ENCODE results near the gene PPP2R5D.
A peak's percentile ranks its signal among the peaks of the same experiment; 100 is the strongest.

PPP2R5D gene

GRCh38 chr6:42963855-42964605 lies 20.3 kb upstream of the PPP2R5D start:
- peaks cover 16% of the 10 kb centered on the region for H3K4me1 ChIP-seq (ENCODE audit: control insufficient read depth, insufficient read depth, low read length)
- peaks cover 22 to 28% of the 10 kb centered on the region in 2 donors for H3K36me3 ChIP-seq (ENCODE audit: control insufficient read depth in 2 of 2, insufficient read depth in 2 of 2, low read length in 2 of 2)
- H3K9ac ChIP-seq (ENCODE audit: low read length in 2 of 2), result no peak overlapping the region
- no peaks in the 10 kb centered on the region for H3K27me3 ChIP-seq (ENCODE audit: control insufficient read depth in 1 of 2, insufficient read depth in 2 of 2, low read length in 2 of 2)
- no peak overlapping the region for H3K27ac ChIP-seq (ENCODE audit: low read length)
- no peaks in the 10 kb centered on the region for H3K9me3 ChIP-seq (ENCODE audit: control insufficient read depth in 2 of 2, low read length in 2 of 2)
- H3K4me3 ChIP-seq (ENCODE audit: low read length in 2 of 2), result no peak overlapping the region

GRCh38 chr6:42966571-42966970 lies 17.8 kb upstream of the PPP2R5D start:
- Histone ChIP-seq H3K27ac (ENCODE audit: low read length) (no peak overlapping the region), H3K9me3 (ENCODE audit: control insufficient read depth in 2 of 2, low read length in 2 of 2) (no peaks in the 10 kb centered on the region), H3K4me3 (ENCODE audit: low read length in 2 of 2) (no peak overlapping the region), H3K4me1 (ENCODE audit: control insufficient read depth, insufficient read depth, low read length) (peaks cover 3% of the 10 kb centered on the region), H3K36me3 (ENCODE audit: control insufficient read depth in 2 of 2, insufficient read depth in 2 of 2, low read length in 2 of 2) (peaks cover 27 to 34% of the 10 kb centered on the region in 2 donors), H3K9ac (ENCODE audit: low read length in 2 of 2) (no peak overlapping the region), H3K27me3 (ENCODE audit: control insufficient read depth in 1 of 2, insufficient read depth in 2 of 2, low read length in 2 of 2) (no peaks in the 10 kb centered on the region)

GRCh38 chr6:42967228-42967627 lies 17.1 kb upstream of the PPP2R5D start:
- H3K36me3 ChIP-seq (ENCODE audit: control insufficient read depth in 2 of 2, insufficient read depth in 2 of 2, low read length in 2 of 2), result peaks cover 27 to 33% of the 10 kb centered on the region in 2 donors
- no peak overlapping the region for H3K27ac ChIP-seq (ENCODE audit: low read length)
- peaks cover 3% of the 10 kb centered on the region for H3K4me1 ChIP-seq (ENCODE audit: control insufficient read depth, insufficient read depth, low read length)
- H3K27me3 ChIP-seq (ENCODE audit: control insufficient read depth in 1 of 2, insufficient read depth in 2 of 2, low read length in 2 of 2), result no peaks in the 10 kb centered on the region
- no peaks in the 10 kb centered on the region for H3K9me3 ChIP-seq (ENCODE audit: control insufficient read depth in 2 of 2, low read length in 2 of 2)
- H3K9ac ChIP-seq (ENCODE audit: low read length in 2 of 2), result no peak overlapping the region
- H3K4me3 ChIP-seq (ENCODE audit: low read length in 2 of 2), result no peak overlapping the region

- Histone ChIP-seq H3K36me3 (ENCODE audit: control insufficient read depth in 2 of 2, insufficient read depth in 2 of 2, low read length in 2 of 2) (peaks cover 27 to 31% of the 10 kb centered on the region in 2 donors), H3K27ac (ENCODE audit: low read length) (no peak overlapping the region), H3K9me3 (ENCODE audit: control insufficient read depth in 2 of 2, low read length in 2 of 2) (no peaks in the 10 kb centered on the region), H3K4me1 (ENCODE audit: control insufficient read depth, insufficient read depth, low read length) (peaks cover 3% of the 10 kb centered on the region), H3K27me3 (ENCODE audit: control insufficient read depth in 1 of 2, insufficient read depth in 2 of 2, low read length in 2 of 2) (no peaks in the 10 kb centered on the region), H3K9ac (ENCODE audit: low read length in 2 of 2) (no peak overlapping the region), H3K4me3 (ENCODE audit: low read length in 2 of 2) (no peak overlapping the region)
These were observed 16.2 kb upstream of the PPP2R5D start for GRCh38 chr6:42968126-42968701.

- H3K36me3 ChIP-seq (ENCODE audit: control insufficient read depth in 2 of 2, insufficient read depth in 2 of 2, low read length in 2 of 2), result peaks cover 27 to 33% of the 10 kb centered on the region in 2 donors
- no peak overlapping the region for H3K27ac ChIP-seq (ENCODE audit: low read length)
- peak overlapping the region in 1 of 2 donors; percentile 7 for H3K9ac ChIP-seq (ENCODE audit: low read length in 2 of 2)
- H3K4me1 ChIP-seq (ENCODE audit: control insufficient read depth, insufficient read depth, low read length), result no peaks in the 10 kb centered on the region
- no peak overlapping the region for H3K4me3 ChIP-seq (ENCODE audit: low read length in 2 of 2)
- H3K27me3 ChIP-seq (ENCODE audit: control insufficient read depth in 1 of 2, insufficient read depth in 2 of 2, low read length in 2 of 2), result no peaks in the 10 kb centered on the region
- no peaks in the 10 kb centered on the region for H3K9me3 ChIP-seq (ENCODE audit: control insufficient read depth in 2 of 2, low read length in 2 of 2)
These were observed 15.6 kb upstream of the PPP2R5D start for GRCh38 chr6:42968783-42969182.

DNA sequence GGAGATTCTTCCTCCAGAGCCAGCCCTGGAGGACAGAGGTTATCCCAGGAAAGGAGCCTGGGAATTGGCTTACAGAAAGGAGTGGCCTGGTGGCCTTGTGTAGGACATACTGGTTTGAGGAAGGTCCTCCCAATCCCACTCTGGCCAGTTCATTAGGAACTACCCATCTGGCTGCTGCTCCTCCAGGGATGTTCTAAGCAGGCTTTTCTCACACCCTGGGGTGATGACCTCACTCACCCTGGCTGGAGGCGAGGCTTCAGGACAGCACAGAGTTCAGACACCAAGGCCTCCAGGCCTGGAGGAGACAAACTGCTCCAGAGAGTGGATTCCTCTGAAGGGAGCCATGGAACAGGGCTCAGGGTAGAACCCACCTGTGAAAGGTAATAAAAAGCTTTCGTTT lies 14.9 kb upstream of the PPP2R5D start:
- H3K27ac ChIP-seq (ENCODE audit: low read length), result no peak overlapping the region
- H3K9me3 ChIP-seq (ENCODE audit: control insufficient read depth in 2 of 2, low read length in 2 of 2), result no peaks in the 10 kb centered on the region
- no peak overlapping the region for H3K9ac ChIP-seq (ENCODE audit: low read length in 2 of 2)
- H3K4me1 ChIP-seq (ENCODE audit: control insufficient read depth, insufficient read depth, low read length), result no peaks in the 10 kb centered on the region
- no peaks in the 10 kb centered on the region for H3K27me3 ChIP-seq (ENCODE audit: control insufficient read depth in 1 of 2, insufficient read depth in 2 of 2, low read length in 2 of 2)
- peaks cover 26 to 34% of the 10 kb centered on the region in 2 donors for H3K36me3 ChIP-seq (ENCODE audit: control insufficient read depth in 2 of 2, insufficient read depth in 2 of 2, low read length in 2 of 2)
- H3K4me3 ChIP-seq (ENCODE audit: low read length in 2 of 2), result no peak overlapping the region

GRCh38 chr6:42969934-42970333 lies 14.4 kb upstream of the PPP2R5D start:
- no peaks in the 10 kb centered on the region for H3K27me3 ChIP-seq (ENCODE audit: control insufficient read depth in 1 of 2, insufficient read depth in 2 of 2, low read length in 2 of 2)
- peaks cover 22 to 34% of the 10 kb centered on the region in 2 donors for H3K36me3 ChIP-seq (ENCODE audit: control insufficient read depth in 2 of 2, insufficient read depth in 2 of 2, low read length in 2 of 2)

DNA sequence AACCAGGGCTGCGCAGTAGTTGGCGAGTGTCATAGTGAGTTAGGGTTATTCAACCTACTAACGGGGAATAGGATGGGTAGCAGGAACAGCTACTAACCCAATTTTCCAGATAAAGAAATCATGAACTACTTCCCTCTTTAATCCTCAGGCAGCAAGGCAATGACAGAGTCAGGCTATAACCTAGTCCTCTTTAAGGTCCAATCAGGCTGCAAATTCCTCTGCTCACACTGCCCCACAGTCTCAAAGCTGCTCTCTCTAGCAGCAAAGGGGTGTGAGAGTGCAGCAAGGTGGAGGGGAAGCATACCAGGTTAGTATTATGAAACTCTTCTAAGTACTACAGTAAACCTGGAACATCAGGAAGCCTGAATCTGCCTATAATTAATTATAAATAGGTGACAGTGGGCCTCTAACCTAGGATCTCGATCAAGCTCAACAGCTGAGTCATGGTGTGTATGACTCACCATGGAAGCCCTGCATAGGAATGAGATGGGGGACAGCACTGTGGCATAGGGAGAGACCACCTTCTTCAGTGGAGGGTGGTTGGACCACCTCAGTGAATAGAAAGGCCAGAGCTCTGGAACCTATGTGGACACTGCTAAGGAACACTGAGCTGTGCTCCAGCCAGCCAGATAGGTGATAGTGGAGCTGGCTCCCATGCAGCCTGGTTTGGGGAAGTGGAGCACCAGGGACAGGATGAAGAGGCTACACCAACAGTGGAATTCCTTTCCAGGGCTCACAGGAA lies 13.3 kb upstream of the PPP2R5D start:
- H3K27me3 ChIP-seq (ENCODE audit: control insufficient read depth in 1 of 2, insufficient read depth in 2 of 2, low read length in 2 of 2), result no peaks in the 10 kb centered on the region
- no peak overlapping the region for H3K27ac ChIP-seq (ENCODE audit: low read length)
- no peak overlapping the region for H3K4me3 ChIP-seq (ENCODE audit: low read length in 2 of 2)
- no peaks in the 10 kb centered on the region for H3K4me1 ChIP-seq (ENCODE audit: control insufficient read depth, insufficient read depth, low read length)
- peaks cover 17 to 30% of the 10 kb centered on the region in 2 donors for H3K36me3 ChIP-seq (ENCODE audit: control insufficient read depth in 2 of 2, insufficient read depth in 2 of 2, low read length in 2 of 2)
- H3K9me3 ChIP-seq (ENCODE audit: control insufficient read depth in 2 of 2, low read length in 2 of 2), result no peaks in the 10 kb centered on the region
- no peak overlapping the region for H3K9ac ChIP-seq (ENCODE audit: low read length in 2 of 2)

More at GRCh38 chr6:42969934-42970333, 14.4 kb upstream of the PPP2R5D start:
- no peak overlapping the region for H3K4me3 ChIP-seq (ENCODE audit: low read length in 2 of 2)
- no peak overlapping the region for H3K9ac ChIP-seq (ENCODE audit: low read length in 2 of 2)
- H3K4me1 ChIP-seq (ENCODE audit: control insufficient read depth, insufficient read depth, low read length), result no peaks in the 10 kb centered on the region
- no peaks in the 10 kb centered on the region for H3K9me3 ChIP-seq (ENCODE audit: control insufficient read depth in 2 of 2, low read length in 2 of 2)
- no peak overlapping the region for H3K27ac ChIP-seq (ENCODE audit: low read length)

DNA sequence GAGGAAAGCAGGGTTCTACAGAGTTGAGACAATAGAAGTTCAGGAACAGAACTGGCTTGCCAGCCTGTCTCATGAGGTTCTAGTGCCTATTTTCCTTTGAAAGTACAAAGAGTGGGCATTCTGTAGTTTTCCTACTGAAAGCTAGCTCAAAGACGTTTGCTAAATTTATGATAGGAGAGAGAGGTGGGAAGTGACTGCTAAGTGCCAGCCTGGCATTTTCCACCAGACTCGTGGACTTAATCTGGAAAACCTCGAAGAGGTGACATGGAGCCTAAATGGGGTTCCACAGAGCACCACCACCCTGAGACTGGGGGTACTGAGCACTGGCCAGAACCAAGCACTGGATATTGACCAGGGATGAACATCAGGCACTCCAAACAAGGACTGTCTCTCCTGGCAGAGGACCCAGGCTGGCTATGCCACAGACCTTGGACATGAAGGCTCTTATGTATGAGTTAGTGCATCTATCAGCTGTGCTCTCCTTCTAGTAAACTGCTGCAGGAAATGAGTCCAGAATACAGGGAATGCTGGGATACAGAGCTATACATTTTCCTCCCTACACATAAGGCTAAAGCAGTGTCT lies 12.5 kb upstream of the PPP2R5D start:
- no peak overlapping the region for H3K9ac ChIP-seq (ENCODE audit: low read length in 2 of 2)
- H3K4me1 ChIP-seq (ENCODE audit: control insufficient read depth, insufficient read depth, low read length), result no peaks in the 10 kb centered on the region
- no peak overlapping the region for H3K4me3 ChIP-seq (ENCODE audit: low read length in 2 of 2)
- peaks cover 16 to 23% of the 10 kb centered on the region in 2 donors for H3K36me3 ChIP-seq (ENCODE audit: control insufficient read depth in 2 of 2, insufficient read depth in 2 of 2, low read length in 2 of 2)
- no peaks in the 10 kb centered on the region for H3K9me3 ChIP-seq (ENCODE audit: control insufficient read depth in 2 of 2, low read length in 2 of 2)
- H3K27ac ChIP-seq (ENCODE audit: low read length), result no peak overlapping the region
- H3K27me3 ChIP-seq (ENCODE audit: control insufficient read depth in 1 of 2, insufficient read depth in 2 of 2, low read length in 2 of 2), result no peaks in the 10 kb centered on the region

GRCh38 chr6:42973926-42974325 lies 10.4 kb upstream of the PPP2R5D start:
- peaks cover 6 to 17% of the 10 kb centered on the region in 2 donors for H3K36me3 ChIP-seq (ENCODE audit: control insufficient read depth in 2 of 2, insufficient read depth in 2 of 2, low read length in 2 of 2)
- no peaks in the 10 kb centered on the region for H3K9me3 ChIP-seq (ENCODE audit: control insufficient read depth in 2 of 2, low read length in 2 of 2)
- H3K27me3 ChIP-seq (ENCODE audit: control insufficient read depth in 1 of 2, insufficient read depth in 2 of 2, low read length in 2 of 2), result no peaks in the 10 kb centered on the region
- H3K4me1 ChIP-seq (ENCODE audit: control insufficient read depth, insufficient read depth, low read length), result peaks cover 13% of the 10 kb centered on the region
- H3K9ac ChIP-seq (ENCODE audit: low read length in 2 of 2), result no peak overlapping the region
- no peak overlapping the region for H3K4me3 ChIP-seq (ENCODE audit: low read length in 2 of 2)
- H3K27ac ChIP-seq (ENCODE audit: low read length), result no peak overlapping the region

All from stomach smooth muscle (tissue), 2 donors.